ENCODE results near the gene IL4.
"Not testable (repeated sequence)": the region's sequence is repeated elsewhere in the genome, so short reads cannot be mapped to it uniquely, and the experiment has no call there.

Gene IL4

DNA sequence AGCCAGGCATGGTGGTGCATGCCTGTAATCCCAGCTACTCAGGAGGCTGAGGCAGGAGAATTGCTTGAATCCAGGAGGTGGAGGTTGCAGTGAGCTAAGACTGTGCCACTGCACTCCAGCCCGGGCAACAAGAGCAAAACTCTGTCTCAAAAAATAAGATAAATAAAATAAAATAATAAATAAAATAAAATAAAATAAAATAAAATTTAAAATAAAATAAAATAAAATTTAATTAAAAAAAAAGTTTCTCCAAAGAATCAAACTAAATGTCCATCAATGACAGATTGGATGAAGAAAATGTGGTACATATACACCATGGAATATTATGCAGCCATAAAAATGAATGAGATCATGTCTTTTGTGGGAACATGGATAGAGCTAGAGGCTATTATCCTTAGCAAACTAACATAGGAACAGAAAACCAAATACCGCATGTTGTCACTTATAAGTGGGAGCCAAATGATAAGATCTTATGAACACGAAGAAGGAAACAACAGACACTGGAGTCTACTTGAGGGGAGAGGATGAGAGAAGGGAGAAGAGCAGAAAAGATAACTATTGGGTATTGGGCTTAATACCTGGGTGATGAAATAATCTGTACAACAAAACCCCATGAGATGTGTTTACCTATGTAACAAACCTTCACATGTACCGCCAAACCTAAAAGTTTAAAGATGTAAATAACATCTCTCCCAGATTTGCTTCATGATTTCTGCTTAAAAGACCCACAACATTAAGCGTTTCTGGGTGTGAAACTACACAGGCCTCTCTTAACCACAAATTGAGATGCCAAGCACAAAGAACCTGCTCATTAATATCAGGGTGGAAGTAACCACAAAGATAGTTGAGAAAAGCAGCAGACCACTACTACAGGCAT, 18.2 kb downstream of the IL4 start:
- DNase-seq = not testable (repeated sequence)

DNA sequence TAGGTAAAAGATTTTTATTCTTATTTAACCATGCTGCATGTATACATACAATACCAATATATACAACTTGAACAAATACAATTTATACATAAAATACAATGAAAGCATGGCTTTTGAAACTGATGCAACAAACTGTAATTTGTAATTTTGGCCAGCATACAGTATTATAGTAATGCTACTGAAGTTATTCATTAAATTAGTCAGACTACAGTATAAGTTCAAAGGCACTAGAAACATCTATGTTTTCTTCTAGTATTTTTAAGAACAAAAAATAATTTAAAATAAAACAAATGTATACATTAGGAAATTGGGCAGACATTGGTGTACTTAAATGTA, 18.8 kb downstream of the IL4 start:
- DNase-seq = no peak

DNA sequence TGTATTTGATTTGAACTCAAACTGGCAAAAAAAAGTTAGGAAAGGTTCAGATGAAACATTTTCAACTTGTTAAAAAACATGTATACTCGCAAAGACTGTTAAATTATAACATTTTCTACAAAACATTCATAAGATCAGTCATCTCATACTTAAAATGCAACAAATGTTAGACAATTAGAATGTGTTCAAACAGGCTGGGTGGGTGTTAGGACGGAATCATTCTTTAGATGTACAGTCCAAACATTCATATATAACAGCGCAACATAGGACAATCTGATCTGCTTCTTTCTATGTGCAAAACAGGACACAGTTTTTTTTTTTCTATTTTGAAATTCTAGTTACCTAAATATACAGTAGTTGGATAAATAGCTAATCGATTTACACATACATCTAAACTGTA, 22.2 kb downstream of the IL4 start:
- no peak for DNase-seq

GRCh38 chr5:132704875-132705274, 31.1 kb downstream of the IL4 start:
- DNase-seq = no peak

GRCh38 chr5:132708645-132709044, 34.9 kb downstream of the IL4 start:
- DNase-seq = no peak

- no peak for DNase-seq
These were observed 40.9 kb downstream of the IL4 start for GRCh38 chr5:132714456-132715307.

DNA sequence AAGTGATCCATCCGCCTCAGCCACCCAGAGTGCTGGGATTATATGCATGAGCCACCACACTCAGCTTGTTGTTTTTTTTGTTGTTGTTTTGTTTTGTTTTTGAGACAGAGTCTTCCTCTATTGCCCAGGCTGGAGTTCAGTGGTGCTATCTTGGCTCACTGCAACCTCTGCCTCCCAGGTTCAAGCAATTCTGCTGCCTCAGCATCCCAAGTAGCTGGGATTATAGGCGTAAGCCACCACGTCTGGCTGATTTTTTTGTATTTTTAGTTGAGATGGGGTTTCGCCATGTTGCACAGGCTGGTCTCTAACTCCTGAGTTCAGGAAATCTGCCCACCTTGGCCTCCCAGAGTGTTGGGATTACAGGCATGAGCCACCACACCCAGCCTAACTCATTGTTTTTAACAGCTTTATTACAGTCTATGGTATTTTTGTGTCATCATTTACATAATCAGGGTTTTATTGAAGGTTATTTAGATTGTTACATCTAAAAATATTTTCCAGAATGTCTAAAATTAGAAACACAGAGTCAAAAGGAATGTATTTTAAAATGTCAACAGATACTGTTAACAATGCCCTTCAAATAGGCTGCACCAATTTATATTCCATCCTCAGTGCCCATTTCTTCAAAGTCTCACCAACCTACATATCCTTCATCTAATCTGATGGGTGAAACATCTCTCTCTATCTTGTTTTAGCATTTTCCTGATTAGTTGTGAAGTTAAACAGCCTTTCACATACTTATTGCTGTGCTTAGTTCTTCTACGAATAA, 44.9 kb downstream of the IL4 start:
- DNase-seq = no peak

GRCh38 chr5:132725745-132726144, 52.0 kb downstream of the IL4 start:
- DNase-seq = no peak

- DNase-seq = no peak
These were observed 56.1 kb downstream of the IL4 start for GRCh38 chr5:132729896-132730295.
